Measurements from ENCODE around the gene COPA. TPM values are rescaled to one million over a fixed set of nuclear protein-coding genes. Genes with fewer than 3 reads are reported as not detected.
A peak's percentile ranks its signal among the peaks of the same experiment; 100 is the strongest.

The COPA gene
- total RNA-seq, 1 donor from 2014 or later, result 281 TPM

- Histone ChIP-seq H4K20me1 (ENCODE audit: insufficient read depth, low read length) (peaks cover 28% of the 10 kb centered on the region), H3K9ac (ENCODE audit: low read length) (no peak overlapping the region), H2AFZ (ENCODE audit: low read depth, low read length) (no peak overlapping the region), H3K4me2 (ENCODE audit: low read length) (no peak overlapping the region), H3K27ac (ENCODE audit: low read depth, low read length) (no peak overlapping the region), H3K4me3 (ENCODE audit: insufficient read depth, low read depth, low read length) (no peak overlapping the region), H3K27me3 (ENCODE audit: insufficient read depth, low read length) (no peaks in the 10 kb centered on the region), H3K9me3 (ENCODE audit: insufficient read depth, low read depth, low read length) (no peaks in the 10 kb centered on the region), H3K79me2 (ENCODE audit: insufficient read depth, low read length) (peaks cover 30% of the 10 kb centered on the region), H3K36me3 (ENCODE audit: insufficient read depth, low read length) (peaks cover 39% of the 10 kb centered on the region), H3K4me1 (ENCODE audit: insufficient read depth, low read length) (peaks cover 5% of the 10 kb centered on the region)
- TF ChIP-seq EZH2 (IDR thresholded peaks at IDR 0.05; ENCODE audit: insufficient read depth, low read length) (no peak), CTCF (IDR thresholded peaks at IDR 0.05; ENCODE audit: insufficient read depth, low read depth, low read length) (no peak)
- no peak overlapping the region for H3K4me3 Mint-ChIP-seq (ENCODE audit: unreplicated experiment)
- H3K27ac Mint-ChIP-seq (ENCODE audit: unreplicated experiment), result no peak overlapping the region
- H3K27me3 Mint-ChIP-seq (ENCODE audit: low read depth, unreplicated experiment), result no peaks in the 10 kb centered on the region
- H3K9me3 Mint-ChIP-seq (ENCODE audit: unreplicated experiment), result no peaks in the 10 kb centered on the region
- H3K36me3 Mint-ChIP-seq (ENCODE audit: low read depth, unreplicated experiment), result peaks cover 16% of the 10 kb centered on the region
- H3K4me1 Mint-ChIP-seq (ENCODE audit: low read depth, unreplicated experiment), result peaks cover 8% of the 10 kb centered on the region
- no peak for DNase-seq (ENCODE audit: low read depth)
- no peak for FAIRE-seq
Observed at GRCh38 chr1:160346958-160347357, 3.9 kb upstream of the COPA start.

GRCh38 chr1:160346463-160346862 lies 3.4 kb upstream of the COPA start:
- Histone ChIP-seq H3K36me3 (ENCODE audit: insufficient read depth, low read length) (peaks cover 34% of the 10 kb centered on the region), H3K27me3 (ENCODE audit: insufficient read depth, low read length) (no peaks in the 10 kb centered on the region), H3K4me2 (ENCODE audit: low read length) (no peak overlapping the region), H3K27ac (ENCODE audit: low read depth, low read length) (no peak overlapping the region), H3K4me1 (ENCODE audit: insufficient read depth, low read length) (peaks cover 5% of the 10 kb centered on the region), H3K79me2 (ENCODE audit: insufficient read depth, low read length) (peaks cover 35% of the 10 kb centered on the region), H4K20me1 (ENCODE audit: insufficient read depth, low read length) (peaks cover 31% of the 10 kb centered on the region), H2AFZ (ENCODE audit: low read depth, low read length) (no peak overlapping the region), H3K9me3 (ENCODE audit: insufficient read depth, low read depth, low read length) (no peaks in the 10 kb centered on the region), H3K9ac (ENCODE audit: low read length) (no peak overlapping the region), H3K4me3 (ENCODE audit: insufficient read depth, low read depth, low read length) (no peak overlapping the region)
- H3K36me3 Mint-ChIP-seq (ENCODE audit: low read depth, unreplicated experiment), result peaks cover 14% of the 10 kb centered on the region
- H3K27ac Mint-ChIP-seq (ENCODE audit: unreplicated experiment), result no peak overlapping the region
- FAIRE-seq (no peak), DNase-seq (ENCODE audit: low read depth) (no peak)
- H3K27me3 Mint-ChIP-seq (ENCODE audit: low read depth, unreplicated experiment), result no peaks in the 10 kb centered on the region
- peaks cover 8% of the 10 kb centered on the region for H3K4me1 Mint-ChIP-seq (ENCODE audit: low read depth, unreplicated experiment)
- H3K4me3 Mint-ChIP-seq (ENCODE audit: unreplicated experiment), result no peak overlapping the region
- H3K9me3 Mint-ChIP-seq (ENCODE audit: unreplicated experiment), result no peaks in the 10 kb centered on the region
- TF ChIP-seq EZH2 (IDR thresholded peaks at IDR 0.05; ENCODE audit: insufficient read depth, low read length) (no peak), CTCF (IDR thresholded peaks at IDR 0.05; ENCODE audit: insufficient read depth, low read depth, low read length) (no peak)

GRCh38 chr1:160344936-160345335 lies 1.9 kb upstream of the COPA start:
- H3K36me3 Mint-ChIP-seq (ENCODE audit: low read depth, unreplicated experiment), result peaks cover 10% of the 10 kb centered on the region
- Histone ChIP-seq H4K20me1 (ENCODE audit: insufficient read depth, low read length) (peaks cover 40% of the 10 kb centered on the region), H2AFZ (ENCODE audit: low read depth, low read length) (no peak overlapping the region), H3K36me3 (ENCODE audit: insufficient read depth, low read length) (peaks cover 22% of the 10 kb centered on the region), H3K9ac (ENCODE audit: low read length) (no peak overlapping the region), H3K4me3 (ENCODE audit: insufficient read depth, low read depth, low read length) (no peak overlapping the region), H3K4me2 (ENCODE audit: low read length) (no peak overlapping the region), H3K79me2 (ENCODE audit: insufficient read depth, low read length) (peaks cover 51% of the 10 kb centered on the region), H3K9me3 (ENCODE audit: insufficient read depth, low read depth, low read length) (no peaks in the 10 kb centered on the region), H3K4me1 (ENCODE audit: insufficient read depth, low read length) (peaks cover 9% of the 10 kb centered on the region), H3K27me3 (ENCODE audit: insufficient read depth, low read length) (no peaks in the 10 kb centered on the region), H3K27ac (ENCODE audit: low read depth, low read length) (no peak overlapping the region)
- peak overlapping the region; percentile 29 for H3K27ac Mint-ChIP-seq (ENCODE audit: unreplicated experiment)
- H3K9me3 Mint-ChIP-seq (ENCODE audit: unreplicated experiment), result no peaks in the 10 kb centered on the region
- no peaks in the 10 kb centered on the region for H3K27me3 Mint-ChIP-seq (ENCODE audit: low read depth, unreplicated experiment)
- DNase-seq (ENCODE audit: low read depth) (no peak), FAIRE-seq (no peak)
- H3K4me3 Mint-ChIP-seq (ENCODE audit: unreplicated experiment), result peak overlapping the region; percentile 100
- TF ChIP-seq CTCF (IDR thresholded peaks at IDR 0.05; ENCODE audit: insufficient read depth, low read depth, low read length) (no peak), EZH2 (IDR thresholded peaks at IDR 0.05; ENCODE audit: insufficient read depth, low read length) (no peak)
- peaks cover 19% of the 10 kb centered on the region for H3K4me1 Mint-ChIP-seq (ENCODE audit: low read depth, unreplicated experiment)
